GM19467 (cell line): ENCODE measurements around the gene MAP3K7.
"Not testable (repeated sequence)": the region's sequence is repeated elsewhere in the genome, so short reads cannot be mapped to it uniquely, and the experiment has no call there.

Experiments
- ATAC-seq: cut with Tn5 transposase; IDR thresholded peaks from one replicate; pipeline ENCODE4 v1.9.1; 2021; ENCODE audit warnings: mild to moderate bottlenecking, moderate library complexity; ENCODE audit not compliant: unreplicated experiment

Gene MAP3K7

DNA sequence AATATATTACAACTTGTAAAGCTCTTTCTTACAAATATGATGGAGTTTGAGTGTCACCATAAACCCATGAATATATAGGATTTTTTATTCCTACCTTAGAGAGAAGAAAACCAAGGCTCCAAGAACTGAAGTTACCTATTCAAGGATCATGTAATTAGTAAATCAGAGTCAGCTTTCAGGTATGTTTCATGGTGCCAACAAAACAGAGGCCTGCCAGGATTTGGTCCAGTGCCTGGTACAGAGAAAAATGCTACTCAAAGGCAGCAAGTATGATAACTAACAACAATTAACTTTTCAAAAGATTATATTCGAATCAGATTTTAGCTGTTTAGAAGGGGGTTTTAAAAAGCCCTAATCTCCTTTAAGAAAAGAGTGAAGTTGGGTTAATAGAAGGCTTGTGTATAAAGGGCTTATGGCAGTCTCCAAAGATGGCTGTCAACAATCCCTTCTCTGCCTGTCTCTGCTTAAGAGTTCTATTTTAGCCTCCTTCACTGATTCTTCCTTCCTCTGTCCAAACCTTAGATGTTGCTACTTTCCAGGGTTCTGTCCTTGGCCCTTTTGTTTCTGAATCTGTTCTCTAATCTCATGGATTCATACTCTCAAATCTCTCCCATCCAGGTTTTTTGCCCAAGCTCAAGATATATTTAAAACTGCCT lies 7.8 kb downstream of the MAP3K7 start:
- no peak for ATAC-seq

DNA sequence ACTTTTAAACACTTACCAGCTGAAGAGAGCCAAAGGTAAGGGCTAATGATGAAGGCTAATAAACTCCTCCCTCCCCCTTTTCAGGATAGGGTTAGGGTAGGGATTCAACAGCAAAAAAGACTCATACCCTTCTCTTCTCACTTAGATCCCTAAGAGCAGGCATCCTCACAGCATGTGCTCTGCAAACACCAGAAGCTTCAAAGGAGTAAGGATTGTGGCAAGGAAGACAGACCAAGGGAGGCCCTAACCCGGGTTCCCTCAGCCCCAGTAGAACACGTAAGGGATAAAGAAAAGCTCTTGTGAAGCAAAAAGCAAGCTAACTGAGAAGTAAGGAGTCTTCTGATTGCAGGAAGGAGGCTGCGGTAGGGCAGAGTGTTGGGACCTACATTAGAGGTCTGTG lies 11.6 kb downstream of the MAP3K7 start:
- no peak for ATAC-seq

DNA sequence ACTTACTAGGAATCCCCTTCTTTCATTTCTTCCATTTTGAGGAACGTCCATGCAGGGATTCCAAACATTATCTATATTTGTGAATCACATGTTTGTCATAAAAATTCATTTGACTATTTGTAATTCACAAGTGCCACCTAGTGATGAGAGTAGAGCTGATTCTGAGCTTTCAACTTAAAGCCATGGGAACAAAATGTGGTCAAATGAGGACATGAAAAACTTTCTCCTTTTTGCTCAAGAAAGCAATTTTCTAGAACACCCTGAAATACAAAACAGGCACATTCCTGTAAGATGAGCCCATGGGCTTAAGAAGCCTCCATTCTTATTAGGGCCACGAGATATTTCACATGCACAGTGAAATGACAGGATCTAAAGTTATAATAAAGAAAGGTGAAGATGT lies 12.3 kb downstream of the MAP3K7 start:
- no peak for ATAC-seq

DNA sequence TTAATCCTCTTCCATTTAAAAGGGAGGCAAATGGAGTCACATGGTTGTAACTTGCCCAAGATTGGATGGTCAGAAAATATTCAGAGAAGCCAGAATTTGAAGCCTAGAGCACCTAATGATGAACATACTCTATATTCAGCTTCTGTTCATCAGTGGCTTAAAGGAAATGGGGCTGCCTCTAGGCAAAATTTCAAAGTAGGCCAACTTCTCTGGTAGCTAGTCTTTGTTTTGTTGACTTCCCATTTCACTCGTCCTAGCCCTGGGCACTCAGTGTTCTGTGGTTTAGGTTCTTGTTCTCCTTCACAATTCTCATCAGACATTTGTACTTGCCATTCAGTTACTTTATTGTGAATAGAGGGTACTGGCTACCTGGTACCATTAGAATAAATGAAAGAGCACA lies 13.2 kb downstream of the MAP3K7 start:
- no peak for ATAC-seq

DNA sequence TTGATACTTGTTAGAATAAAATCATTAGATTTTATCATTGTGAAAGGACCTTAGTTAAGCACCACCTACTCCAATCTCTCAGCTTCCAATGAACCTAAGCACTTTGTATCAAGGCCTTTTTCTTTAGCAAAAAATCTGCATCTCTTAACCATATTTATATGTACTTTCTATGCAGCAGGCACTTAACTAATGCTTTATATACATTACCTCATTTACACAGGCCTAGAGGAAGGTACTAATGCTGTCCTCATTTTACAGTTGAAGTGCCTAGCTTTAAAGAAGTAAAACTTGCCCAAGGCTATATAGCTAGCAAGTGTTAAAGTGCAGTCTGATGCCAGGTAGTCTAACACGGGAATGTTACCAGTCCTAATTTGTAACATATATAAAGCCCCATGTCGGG lies 14.0 kb downstream of the MAP3K7 start:
- ATAC-seq: no peak

DNA sequence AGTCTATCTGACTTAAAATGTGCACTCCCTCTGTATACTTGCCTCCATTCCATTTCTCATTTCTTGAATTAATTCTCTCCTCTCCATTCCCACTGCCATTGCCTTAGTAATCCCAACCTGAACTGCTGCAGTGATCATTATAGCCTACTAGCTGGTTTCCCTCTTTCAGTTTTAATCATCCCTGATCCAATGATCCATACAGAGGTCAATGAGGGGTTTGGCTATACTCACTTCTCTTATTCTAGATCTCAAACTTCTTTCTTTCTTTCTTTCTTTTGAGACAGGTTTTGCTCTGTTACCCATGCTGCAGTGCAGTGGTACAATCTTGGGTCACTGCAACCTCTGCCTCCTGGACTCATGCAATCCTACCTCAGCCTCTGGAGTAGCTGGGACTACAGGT lies 17.6 kb downstream of the MAP3K7 start:
- no peak for ATAC-seq

DNA sequence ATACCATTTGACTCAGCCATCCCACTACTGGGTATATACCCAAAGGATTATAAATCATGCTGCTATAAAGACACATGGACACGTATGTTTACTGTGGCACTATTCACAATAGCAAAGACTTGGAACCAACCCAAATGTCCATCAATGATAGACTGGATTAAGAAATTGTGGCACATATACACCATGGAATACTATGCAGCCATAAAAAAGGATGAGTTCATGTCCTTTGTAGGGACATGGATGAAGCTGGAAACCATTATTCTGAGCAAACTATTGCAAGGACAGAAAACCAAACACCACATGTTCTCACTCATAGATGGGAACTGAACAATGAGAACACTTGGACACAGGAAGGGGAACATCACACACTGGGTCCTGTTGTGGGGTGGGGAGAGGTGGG lies 19.2 kb downstream of the MAP3K7 start:
- not testable (repeated sequence) for ATAC-seq

DNA sequence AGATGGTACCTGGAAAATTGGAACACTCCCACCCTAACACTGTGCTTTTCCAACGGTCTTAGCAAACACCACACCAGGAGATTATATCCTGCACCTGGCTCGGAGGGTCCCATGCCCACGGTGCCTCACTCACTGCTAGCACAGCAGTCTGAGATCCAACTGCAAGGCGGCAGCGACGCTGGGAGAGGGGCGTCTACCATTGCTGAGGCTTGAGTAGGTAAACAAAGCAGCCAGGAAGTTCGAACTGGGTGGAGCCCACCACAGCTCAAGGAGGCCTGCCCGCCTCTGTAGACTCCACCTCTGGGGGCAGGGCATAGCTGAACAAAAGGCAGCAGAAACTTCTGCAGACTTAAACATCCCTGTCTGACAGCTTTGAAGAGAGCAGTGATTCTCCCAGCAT lies 24.5 kb downstream of the MAP3K7 start:
- not testable (repeated sequence) for ATAC-seq

DNA sequence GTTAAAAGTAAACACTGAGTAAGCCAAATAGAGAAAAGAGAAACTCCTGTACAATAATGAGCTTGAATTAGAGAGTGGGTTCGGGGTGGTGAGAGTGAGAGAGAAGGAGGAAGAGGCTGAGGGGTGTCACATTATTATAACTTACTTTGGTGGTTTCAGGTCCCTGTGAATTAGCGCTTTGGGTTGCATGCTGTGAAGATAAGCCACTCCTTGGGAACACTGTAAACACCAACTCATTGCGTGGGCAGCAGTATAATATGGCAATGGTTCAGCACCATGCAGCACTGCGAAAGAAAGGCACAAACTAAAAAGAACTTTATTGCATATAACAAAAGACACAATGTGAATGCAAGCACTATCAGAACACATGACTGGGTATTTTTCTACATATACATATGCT lies 26.9 kb downstream of the MAP3K7 start:
- ATAC-seq: no peak

DNA sequence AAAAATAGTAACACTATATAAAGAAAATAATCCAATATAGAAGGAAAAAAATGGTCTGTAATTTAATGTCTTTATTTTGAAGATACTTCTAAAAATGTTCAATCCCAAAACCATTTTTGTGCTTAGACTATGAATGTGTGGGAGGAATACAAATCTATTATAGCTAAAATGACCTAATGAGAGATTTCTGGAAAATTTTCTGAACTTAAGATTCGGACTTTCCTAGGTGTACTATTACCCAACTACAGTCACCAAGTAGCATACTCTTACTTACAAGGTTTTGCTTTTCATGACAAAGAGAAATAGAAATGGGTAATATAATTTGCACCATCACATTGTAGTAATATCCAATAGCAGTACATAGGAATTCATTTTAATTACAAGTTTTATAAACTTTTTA lies 29.9 kb downstream of the MAP3K7 start:
- no peak for ATAC-seq

DNA sequence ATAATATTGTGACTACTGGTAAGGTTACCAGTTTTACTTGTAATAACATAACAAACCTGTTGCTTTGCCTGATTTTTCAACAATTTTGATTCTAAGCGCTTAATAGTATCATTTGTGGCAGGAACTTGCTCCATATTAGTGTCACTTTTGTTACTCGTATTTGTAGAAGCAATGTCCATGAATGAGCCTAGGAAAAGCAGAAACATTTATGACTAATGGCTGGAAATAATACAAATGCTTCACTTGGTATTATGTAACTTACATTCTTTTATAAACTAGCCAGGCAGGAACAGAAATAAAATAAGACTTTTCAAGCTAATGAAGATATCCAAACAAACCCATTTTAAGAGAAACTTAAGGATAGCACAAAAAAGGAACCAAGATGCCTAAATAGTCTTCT lies 38.9 kb downstream of the MAP3K7 start:
- no peak for ATAC-seq

DNA sequence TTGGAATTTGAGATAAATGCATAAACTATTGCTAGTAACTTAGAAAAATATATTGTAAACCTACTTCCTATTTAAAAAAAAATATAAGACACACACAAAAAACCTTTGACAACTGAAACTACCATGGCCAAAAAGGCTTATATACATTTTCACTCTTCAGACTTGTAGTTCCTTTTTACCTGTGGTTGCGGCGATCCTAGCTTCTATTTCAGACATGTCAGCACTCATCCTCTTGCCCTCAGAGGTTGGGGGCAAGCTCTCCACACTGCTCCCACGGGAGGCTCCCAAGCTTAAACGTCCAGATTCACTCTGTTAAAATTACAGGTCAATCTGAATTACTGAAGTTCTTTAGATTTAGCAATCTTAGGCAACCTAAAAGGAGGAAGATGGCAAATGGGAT lies 39.8 kb downstream of the MAP3K7 start:
- ATAC-seq: no peak

DNA sequence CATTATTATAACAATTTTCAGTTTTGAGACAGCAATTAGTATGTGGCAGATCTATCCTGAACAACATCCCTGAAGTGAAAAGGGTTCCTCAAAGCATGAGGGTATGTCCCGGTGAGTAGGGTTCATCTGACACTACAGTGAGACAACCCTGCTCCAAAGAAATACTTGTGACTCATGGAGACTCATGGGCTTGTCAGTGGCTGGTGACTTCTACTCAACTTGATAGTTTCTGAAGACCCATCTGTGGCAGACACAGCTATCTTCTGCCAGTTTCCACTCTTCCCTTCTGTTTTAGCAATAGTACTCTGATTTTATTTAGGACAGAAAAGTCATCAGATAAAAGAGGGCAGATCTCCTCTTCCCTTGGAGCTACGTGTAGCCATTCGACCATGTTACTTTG lies 41.4 kb downstream of the MAP3K7 start:
- ATAC-seq: no peak

DNA sequence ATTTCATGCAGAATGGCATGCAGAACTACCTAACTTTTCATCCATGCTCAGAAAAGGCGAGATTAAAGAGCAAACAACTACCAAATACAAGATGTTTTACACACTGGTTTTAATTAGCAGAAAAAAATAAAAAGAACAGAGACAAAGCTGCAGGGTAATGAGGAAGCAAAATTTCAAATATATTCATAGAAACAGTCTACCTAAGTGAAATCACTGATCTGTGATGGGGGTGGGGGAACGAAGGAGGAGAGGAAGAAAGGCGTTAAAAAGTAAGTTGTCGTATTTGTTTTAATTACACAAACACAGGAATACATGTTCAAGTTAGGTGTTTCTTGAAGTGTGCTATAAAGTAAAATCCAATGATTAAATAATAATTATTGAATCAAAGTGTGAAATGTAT lies 42.1 kb downstream of the MAP3K7 start:
- no peak for ATAC-seq

DNA sequence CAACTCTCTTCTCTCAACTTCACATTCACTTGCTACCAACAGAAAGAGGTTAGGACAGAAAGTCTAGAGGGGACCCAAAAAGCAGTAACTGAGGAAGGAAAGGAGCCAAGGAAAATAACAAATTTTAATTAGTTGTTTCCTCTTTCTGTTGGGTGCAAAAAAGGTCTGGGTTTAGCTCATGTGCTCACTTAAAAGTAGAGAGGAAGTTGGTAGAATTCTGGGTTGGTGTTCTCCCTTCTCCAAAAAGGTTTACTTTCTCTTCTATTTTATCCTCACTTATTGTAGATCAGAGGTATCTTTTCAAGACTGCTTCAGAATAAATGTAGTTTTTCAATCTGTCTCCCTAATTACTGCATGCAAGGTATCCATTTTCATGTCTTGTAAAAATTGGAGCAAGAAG lies 42.8 kb downstream of the MAP3K7 start:
- no peak for ATAC-seq

DNA sequence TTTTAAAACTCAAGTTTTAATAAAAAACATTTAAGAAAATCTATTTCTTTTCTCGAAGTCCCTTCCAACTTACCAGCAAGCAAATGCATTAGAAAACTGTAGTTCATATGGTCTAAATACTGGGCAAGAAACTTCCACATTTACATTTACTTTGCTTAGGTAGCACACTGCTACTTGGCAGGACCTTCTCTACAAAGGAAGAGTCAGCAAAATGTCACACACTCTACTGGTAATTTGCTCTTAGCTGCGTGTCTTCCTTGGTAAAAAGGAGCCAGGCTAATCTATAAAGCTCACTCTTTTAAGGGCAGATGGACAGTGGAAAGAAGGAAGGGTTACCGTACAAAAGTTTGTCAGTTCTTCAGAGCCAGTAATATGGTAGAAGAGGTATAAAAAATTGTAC lies 45.7 kb downstream of the MAP3K7 start:
- ATAC-seq: no peak

DNA sequence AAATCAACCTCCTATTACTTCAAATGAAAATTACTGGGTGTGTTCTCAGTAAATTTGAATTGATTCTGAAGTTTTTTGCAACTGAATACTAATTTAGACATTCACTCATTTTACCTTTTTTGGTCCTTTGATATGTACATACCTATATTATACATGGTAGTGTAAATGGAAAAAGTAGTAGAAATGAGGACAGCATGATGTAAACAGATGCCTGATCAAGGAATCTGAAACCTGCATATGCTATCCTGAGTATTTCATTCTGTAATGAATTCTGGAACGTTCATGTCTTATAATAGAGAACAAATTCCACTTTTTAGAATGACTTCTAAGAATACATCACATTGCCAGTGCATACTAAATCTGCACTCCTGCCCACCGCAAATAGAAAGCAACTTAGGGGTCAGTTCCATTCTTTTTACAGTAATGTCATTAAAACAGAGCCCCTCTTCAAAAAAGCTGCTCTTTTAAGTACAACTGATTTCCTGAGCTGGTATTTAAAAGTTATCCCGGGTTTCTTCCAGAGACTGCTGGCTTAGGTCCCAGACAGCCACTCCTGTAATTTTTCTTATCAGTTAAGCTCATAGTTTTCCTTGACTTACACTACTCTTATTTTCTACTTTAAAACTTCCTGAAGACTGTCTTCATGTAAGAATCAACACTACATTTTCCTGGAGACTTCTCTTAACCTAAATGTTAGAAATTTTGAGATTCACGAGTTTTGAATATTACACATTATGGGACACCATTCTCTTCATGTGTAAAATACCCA lies 48.4 kb downstream of the MAP3K7 start:
- ATAC-seq: no peak

DNA sequence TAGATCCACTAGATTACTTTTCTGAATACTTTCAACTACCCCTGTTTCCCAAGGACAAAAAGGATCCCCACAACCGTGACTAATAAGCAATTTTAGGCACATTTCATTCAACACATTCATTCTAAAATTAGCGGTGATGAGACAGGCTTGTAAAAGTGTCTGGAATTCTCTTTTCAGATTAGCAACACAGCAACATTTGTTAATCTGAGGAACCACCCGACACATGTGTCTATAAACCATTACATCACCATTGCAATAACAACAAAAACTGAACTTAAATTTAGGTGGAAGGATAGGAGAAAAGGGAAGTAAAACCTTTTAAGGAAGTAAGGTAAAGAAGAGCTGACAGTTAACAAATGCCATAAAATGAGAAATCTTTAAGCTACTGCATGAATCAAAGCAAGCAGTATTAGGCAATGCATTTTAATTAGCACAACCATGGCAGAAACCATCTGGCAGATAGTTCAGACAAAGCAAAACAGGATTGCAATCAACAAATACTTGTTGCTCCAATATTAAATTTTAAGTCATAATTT lies 49.1 kb downstream of the MAP3K7 start:
- peak; percentile 53 for ATAC-seq

DNA sequence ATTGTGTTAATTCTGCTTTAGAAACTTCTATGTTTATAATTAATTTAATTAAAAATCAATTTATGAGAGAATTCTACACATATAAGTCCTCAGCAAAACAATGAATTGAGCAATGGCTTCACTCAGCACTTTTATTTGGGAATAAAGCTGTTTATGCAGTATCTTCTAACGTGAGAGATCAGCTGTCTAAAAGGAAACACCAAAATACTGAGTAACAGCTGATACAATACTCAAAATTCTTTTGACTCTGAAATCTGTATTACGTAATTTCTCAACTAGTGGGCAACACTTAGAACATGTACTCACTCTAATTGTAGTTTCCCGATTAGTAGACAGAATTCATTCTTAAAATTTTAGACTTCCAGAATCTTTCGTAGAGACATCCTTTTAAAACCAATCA lies 49.8 kb downstream of the MAP3K7 start:
- no peak for ATAC-seq

DNA sequence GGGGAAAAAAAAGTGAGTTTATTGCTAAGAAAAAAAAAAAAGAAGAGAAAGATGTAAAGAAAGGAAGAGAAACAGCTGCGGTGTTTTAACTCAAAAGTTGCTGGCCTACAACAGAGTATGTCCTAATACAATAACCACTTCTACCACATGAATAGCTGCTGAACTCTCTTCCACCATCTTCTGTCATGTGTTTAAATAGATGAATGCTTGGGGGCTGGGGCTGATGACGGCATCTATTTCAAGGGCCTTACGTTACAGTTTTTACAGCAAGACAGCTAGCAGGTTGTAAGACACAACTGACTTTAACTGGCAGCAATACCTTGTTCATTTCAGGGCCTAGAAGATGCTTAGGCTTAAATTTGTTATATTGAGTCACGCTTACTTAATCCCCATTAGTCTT lies 50.4 kb downstream of the MAP3K7 start:
- ATAC-seq: no peak

DNA sequence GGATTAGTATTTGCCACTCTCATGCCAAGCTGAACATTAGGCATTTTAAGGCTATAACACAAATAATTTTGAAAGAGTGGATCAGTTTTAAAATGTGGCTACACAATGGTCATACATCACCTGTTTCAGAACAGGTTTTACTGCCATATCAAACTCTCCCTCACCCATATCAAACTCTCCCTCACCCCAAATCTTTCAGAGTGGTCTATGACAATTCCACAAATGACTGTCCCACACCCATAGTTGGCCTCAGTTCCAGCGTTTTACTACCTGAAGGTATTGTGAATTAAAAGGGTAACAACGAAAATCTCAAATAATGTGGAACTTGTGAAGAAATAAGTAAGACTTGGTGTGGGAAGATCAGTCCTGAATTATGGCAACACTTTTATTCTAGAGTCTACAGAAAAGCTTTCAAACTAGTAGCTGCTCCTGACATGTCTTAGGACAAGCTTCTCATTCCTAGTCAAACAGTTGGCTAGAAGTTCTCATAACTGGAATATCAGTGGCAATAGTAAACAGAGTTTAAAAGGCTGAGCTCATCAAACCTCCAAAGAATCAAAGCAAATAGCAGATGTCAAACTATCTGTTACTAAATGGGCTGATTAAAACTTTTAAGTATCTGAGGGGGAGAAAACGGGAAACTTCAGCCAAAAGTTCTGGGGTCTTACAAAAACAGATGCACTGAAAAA lies 52.4 kb downstream of the MAP3K7 start:
- ATAC-seq: no peak
